ENCODE results near the gene JARID2.

- TF ChIP-seq POLR2AphosphoS5 (IDR thresholded peaks at IDR 0.05; ENCODE audit: borderline replicate concordance, low read depth, low read length) (no peak), EZH2 (IDR thresholded peaks at IDR 0.05) (no peak)
These were observed 13.9 kb downstream of the JARID2 start for GRCh38 chr6:15259766-15260098.
